Activated CD4-positive, alpha-beta T cell treated with anti-CD3 and anti-CD28 coated beads, Interleukin-2, amount 10 ng/mL, durations not matched to agents 24 days and 14 days (primary cell): ENCODE data around the gene MSX1. TPM values are rescaled to one million over a fixed set of nuclear protein-coding genes. Genes with fewer than 3 reads are reported as not detected.

Experiments
- DNase-seq: peaks from one replicate; pipeline ENCODE4 v3.0.0; 2022
- H3K27ac Mint-ChIP-seq: one replicate; pipeline ENCODE4 v1.8.0; 2022; ENCODE audit warnings: mild to moderate bottlenecking, mixed read lengths
- H3K27me3 Mint-ChIP-seq: one replicate; pipeline ENCODE4 v1.8.0; 2022; ENCODE audit warnings: mixed read lengths
- H3K36me3 Mint-ChIP-seq: one replicate; pipeline ENCODE4 v1.8.0; 2022; ENCODE audit warnings: low read depth, mild to moderate bottlenecking, mixed read lengths
- H3K4me1 Mint-ChIP-seq: one replicate; pipeline ENCODE4 v1.8.0; 2021; ENCODE audit warnings: mixed read lengths
- H3K4me3 Mint-ChIP-seq: one replicate; pipeline ENCODE4 v1.8.0; 2022; ENCODE audit warnings: mild to moderate bottlenecking, moderate library complexity, mixed read lengths
- H3K9me3 Mint-ChIP-seq: one replicate; pipeline ENCODE4 v1.8.0; 2021; ENCODE audit warnings: mixed read lengths
- intact Hi-C: fragments of 100-400 bp; cut with micrococcal nuclease; formaldehyde crosslinking; loops from one replicate; pipeline ENCODE4 v1.15.1; 2023
- total RNA-seq: library from RNA; stranded (reverse); gene quantifications from 2 replicates; pipeline ENCODE4 v1.2.3, GENCODE V29; 2022

Gene MSX1
- total RNA-seq, 1 donor from 2014 or later = not detected

DNA sequence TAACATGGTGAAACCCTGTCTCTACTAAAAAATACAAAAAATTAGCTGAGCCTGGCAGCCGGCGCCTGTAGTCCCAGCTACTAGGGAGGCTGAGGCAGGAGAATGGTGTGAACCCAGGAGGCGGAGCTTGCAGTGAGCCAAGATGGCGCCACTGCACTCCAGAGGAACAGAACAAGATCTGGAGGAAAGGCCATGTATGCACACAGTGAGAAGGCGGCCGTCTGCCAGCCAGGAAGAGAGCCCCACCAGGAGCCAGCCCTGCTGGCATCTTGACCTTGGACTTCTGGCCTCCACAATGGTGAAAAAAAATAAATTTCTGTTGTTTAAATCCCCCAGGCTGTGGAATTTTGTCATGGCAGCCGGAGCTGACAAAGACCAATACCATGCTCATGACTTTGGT is 28.2 kb upstream of the MSX1 start:
- intact Hi-C loops = no loop called here
- H3K27ac Mint-ChIP-seq = no peak overlapping the region

DNA sequence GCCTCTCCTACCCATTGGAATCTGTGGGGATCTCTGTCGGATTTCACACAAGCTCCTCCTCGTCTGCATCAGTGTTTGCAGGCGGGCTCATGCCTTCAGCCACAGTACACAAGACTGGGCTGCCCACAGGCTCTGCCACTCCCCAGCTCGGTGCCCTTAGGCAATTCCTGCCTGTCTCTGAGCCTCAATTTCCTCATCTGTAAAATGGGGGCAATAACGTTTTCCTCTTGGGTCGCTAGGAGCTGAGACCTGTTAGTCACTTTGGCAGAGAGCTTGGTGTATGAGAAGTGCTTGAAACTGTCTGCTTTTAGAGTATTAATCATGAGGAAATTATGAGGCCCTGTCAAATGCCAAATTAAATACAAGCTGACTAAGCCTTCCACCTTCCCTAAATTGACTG is 27.6 kb upstream of the MSX1 start:
- H3K4me3 Mint-ChIP-seq = no peak overlapping the region
- H3K27ac Mint-ChIP-seq = no peak overlapping the region
- H3K36me3 Mint-ChIP-seq = no peaks in the 10 kb centered on the region
- DNase-seq = no peak
- peaks cover 11% of the 10 kb centered on the region for H3K9me3 Mint-ChIP-seq
- no peaks in the 10 kb centered on the region for H3K27me3 Mint-ChIP-seq
- intact Hi-C loops = no loop called here
- H3K4me1 Mint-ChIP-seq = no peaks in the 10 kb centered on the region

More for the DNA sequence above, 28.2 kb upstream of the MSX1 start:
- no peaks in the 10 kb centered on the region for H3K36me3 Mint-ChIP-seq
- H3K4me1 Mint-ChIP-seq = no peaks in the 10 kb centered on the region
- no peak for DNase-seq
- H3K9me3 Mint-ChIP-seq = peaks cover 11% of the 10 kb centered on the region
- no peak overlapping the region for H3K4me3 Mint-ChIP-seq
- H3K27me3 Mint-ChIP-seq = no peaks in the 10 kb centered on the region

DNA sequence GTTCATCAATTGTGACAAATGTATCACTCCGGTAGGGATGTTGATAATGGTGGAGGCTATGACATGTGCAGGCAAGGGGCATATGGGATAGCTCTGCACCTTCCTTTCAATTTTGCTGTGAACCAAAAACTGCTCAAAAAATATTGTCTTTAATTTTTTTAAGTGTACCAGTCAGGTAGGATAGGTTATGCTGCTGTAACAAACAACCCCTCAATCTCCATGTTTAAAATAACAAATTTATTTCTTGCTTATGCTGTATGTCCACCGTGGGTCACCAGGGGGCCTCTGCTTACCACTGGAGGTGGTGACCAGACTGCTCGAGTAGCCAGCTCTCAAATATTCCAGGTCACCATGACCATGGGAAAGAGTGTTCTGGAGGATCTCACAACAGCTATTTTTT is 23.4 kb upstream of the MSX1 start:
- intact Hi-C loops = no loop called here
- no peak overlapping the region for H3K4me3 Mint-ChIP-seq

DNA sequence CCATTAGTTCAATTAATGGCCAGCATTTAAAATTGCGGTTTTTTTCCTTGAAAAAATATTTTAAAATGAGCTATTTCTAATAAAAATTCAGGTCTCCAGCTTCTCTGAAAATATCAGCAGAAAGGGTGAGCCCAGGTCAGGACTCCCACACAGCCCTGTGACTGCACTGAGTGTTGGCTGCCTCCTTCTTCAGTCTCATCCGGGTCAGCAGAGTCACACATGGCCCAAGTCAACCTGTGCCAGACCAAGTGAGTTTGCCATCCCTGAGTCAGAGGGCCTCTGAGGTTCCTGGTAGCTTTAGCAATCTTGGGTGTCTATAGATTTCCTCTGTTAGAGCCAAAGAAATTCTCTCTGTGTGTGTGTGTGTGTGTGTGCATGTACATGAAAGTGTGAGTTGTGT is 22.1 kb upstream of the MSX1 start:
- Mint-ChIP-seq H3K9me3 (peaks cover 11% of the 10 kb centered on the region), H3K4me3 (no peak overlapping the region), H3K4me1 (no peaks in the 10 kb centered on the region), H3K27ac (no peak overlapping the region), H3K36me3 (no peaks in the 10 kb centered on the region), H3K27me3 (peaks cover 2% of the 10 kb centered on the region)
- intact Hi-C loops = no loop called here
- no peak for DNase-seq

More for the DNA sequence above, 23.4 kb upstream of the MSX1 start:
- no peak for DNase-seq
- H3K27ac Mint-ChIP-seq = no peak overlapping the region
- H3K36me3 Mint-ChIP-seq = no peaks in the 10 kb centered on the region
- H3K9me3 Mint-ChIP-seq = peaks cover 11% of the 10 kb centered on the region
- H3K27me3 Mint-ChIP-seq = peaks cover 2% of the 10 kb centered on the region
- H3K4me1 Mint-ChIP-seq = no peaks in the 10 kb centered on the region

DNA sequence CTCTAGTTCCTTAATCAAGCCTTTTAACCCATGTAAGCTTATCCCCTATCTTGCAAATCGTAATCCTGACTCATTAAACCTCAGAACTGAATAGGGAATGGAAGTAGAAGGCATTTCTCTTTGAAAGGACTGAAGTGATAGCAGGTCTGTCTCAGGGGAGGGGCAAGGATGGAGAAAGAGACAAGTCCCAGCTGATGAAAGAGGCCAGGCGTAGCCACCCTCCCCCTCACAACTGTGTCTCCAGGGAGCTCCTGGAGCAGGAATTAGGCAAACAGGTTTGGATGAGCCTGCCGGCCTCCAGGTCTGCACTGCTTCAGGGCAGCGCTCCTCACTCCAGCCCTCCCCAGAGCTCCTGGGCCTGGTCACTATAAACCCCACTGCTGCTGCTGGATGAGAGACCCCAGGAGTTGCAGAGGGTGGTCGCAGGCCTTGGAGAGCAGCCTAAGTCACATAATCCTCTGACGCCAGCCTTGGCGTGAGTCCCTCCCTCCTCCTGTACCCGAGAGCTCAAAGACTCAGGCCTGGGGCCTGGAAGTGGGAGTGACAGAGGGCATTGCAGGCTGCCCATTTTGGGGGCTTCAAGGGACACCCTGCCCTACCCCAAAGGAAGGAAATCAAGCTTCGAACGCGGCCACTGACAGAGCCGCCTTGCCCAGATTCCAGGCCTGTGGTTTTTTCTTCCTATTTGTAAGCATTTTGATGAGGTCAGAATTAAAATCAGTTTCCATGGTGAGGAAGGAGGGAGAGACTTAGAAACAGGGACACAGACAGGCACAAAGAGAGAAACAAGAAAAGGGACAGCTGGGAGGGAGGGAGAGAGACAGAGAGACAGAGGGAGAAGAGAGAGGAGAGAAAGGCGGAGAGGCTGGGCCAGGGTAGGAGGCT is 21.2 kb upstream of the MSX1 start:
- Mint-ChIP-seq H3K27ac (no peak overlapping the region), H3K36me3 (no peaks in the 10 kb centered on the region), H3K4me1 (no peaks in the 10 kb centered on the region), H3K4me3 (no peak overlapping the region), H3K9me3 (peaks cover 11% of the 10 kb centered on the region), H3K27me3 (peaks cover 2% of the 10 kb centered on the region)
- intact Hi-C loops = no loop called here
- DNase-seq = no peak

DNA sequence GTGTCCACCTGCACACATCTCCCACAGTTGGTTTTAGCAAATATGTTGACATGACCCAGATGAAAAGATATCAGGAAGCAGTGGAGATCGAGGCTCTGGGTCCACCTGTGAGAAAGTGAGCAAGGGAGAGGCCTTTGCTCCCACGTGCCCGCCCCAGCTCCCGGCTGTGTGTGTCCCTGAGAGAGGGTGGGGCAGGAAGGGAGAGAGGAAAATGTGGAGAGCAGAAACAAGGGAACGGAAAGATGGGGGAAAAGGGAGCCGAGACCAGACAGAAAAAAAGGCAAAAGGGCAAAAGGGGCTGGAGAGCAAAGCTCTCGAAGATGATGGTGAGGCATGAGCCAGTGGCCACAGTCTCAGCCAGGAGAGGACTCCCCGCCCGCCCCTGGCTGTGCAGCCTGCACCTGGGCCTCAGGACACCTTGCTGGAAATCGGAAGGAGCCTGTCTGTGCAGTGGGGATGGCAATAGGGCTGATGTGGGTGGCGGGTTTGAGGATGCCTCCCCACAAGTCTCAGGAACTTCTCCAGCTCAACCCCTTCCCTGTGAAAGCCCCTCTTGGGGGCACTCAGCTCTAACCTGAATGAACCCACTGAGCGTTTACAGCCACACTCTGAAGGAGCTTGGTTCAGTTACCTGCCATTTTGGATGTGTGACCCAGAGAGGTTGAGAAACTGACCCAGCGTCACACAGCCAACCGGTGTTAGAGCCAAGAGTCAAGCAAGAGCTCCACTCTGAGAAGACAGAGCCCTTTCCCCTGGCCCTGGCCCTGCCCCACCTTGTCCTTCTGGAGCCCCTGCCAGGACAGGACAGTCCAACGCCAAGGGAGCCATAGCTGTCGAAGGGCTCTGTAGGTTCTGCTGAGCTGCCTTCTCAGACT is 20.3 kb upstream of the MSX1 start:
- Mint-ChIP-seq H3K4me1 (no peaks in the 10 kb centered on the region), H3K9me3 (peaks cover 4% of the 10 kb centered on the region), H3K36me3 (no peaks in the 10 kb centered on the region), H3K27ac (no peak overlapping the region), H3K4me3 (no peak overlapping the region), H3K27me3 (peaks cover 2% of the 10 kb centered on the region)
- intact Hi-C loops = no loop called here
- no peak for DNase-seq

DNA sequence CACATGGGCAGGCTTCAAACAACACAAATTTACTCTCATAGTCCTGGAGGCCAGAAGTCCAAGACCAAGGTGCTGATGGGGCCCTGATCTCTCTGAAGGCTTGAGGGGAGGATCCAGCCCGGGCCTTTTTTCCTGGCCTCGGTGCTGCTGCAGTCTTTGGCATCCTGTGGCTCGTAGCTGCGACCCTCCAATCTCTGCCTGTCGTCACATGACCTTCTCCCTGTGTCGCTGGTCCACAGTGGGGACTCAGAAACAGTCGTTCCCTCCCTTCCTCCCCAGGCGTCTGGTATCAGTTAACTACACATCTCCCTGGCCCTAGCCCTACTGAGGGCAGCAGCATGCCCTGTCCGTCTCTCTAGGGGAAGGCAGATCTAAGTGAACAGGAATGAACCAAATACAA is 19.1 kb upstream of the MSX1 start:
- Mint-ChIP-seq H3K4me3 (no peak overlapping the region), H3K4me1 (no peaks in the 10 kb centered on the region), H3K9me3 (peaks cover 1% of the 10 kb centered on the region), H3K27me3 (peaks cover 4% of the 10 kb centered on the region), H3K27ac (no peak overlapping the region), H3K36me3 (no peaks in the 10 kb centered on the region)
- intact Hi-C loops = no loop called here
- DNase-seq = no peak

DNA sequence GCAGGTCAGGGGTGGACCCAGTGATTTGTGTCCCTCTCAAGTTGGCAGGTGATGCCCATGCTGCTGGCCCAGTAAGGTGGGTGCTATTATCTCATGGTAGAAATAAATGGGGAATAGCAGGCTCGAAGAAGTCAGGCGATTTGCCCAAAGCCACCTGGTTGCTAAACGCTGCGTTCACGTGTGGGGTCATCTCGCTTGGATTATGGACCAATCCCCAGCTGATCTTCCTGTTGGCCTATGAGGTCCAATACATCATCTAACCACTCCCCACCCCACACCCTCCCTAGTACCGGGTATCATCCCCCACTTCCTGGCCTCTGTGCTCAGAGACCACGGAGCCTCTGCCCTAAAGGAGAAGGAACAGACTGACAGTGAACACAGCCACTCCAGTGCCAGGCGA is 18.3 kb upstream of the MSX1 start:
- intact Hi-C loops = no loop called here
- Mint-ChIP-seq H3K27ac (no peak overlapping the region), H3K4me1 (no peaks in the 10 kb centered on the region), H3K36me3 (no peaks in the 10 kb centered on the region), H3K27me3 (peaks cover 6% of the 10 kb centered on the region), H3K9me3 (no peaks in the 10 kb centered on the region), H3K4me3 (no peak overlapping the region)
- no peak for DNase-seq

DNA sequence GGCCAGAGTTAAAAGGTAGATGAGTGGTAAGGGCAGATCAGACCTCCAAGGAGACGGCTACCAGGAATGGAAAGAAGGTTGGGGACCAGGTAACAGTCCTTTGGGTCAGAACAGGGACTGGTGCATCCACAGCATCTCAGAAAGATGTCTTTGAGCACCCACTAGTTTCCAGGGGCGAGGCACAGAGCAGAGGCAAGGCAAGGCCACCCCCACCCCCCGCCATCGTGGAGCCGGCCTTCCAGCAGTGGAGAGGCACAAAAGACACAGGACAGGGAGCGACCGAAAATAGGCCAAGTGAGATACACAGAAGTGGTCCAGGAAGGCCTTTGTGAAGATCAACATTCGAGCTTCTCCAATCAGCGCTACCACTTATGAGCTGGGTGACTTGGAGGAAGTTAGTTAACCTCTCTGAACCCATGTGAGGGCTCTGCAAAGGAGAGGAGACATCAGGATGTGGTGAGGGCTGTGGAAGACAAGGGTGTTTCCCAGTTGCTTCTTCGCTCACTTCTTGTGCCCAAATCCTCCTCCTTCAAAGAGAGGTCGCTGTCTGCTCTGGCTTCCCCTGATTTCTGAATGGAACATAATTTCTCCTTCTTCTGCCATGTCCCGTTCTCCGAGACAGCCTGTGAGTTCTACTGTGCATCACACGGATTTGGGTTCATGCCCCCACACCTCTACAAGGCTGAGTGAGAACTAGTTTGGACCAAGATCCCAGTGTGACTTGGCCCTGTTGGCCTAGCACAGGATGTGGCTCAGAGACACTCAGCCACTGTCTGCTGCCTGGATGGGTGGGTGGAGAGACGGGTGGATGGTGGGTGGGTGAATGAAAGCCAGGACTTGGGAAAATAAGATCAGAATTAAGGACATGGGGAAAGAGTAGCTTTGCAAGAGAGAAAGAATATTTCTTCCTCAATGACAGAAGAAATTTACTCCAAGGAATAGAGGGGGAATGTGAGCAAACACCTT is 16.7 kb upstream of the MSX1 start:
- Mint-ChIP-seq H3K36me3 (no peaks in the 10 kb centered on the region), H3K27ac (no peak overlapping the region), H3K9me3 (no peaks in the 10 kb centered on the region), H3K4me3 (no peak overlapping the region), H3K4me1 (no peaks in the 10 kb centered on the region), H3K27me3 (peaks cover 6% of the 10 kb centered on the region)
- intact Hi-C loops = no loop called here
- DNase-seq = no peak

DNA sequence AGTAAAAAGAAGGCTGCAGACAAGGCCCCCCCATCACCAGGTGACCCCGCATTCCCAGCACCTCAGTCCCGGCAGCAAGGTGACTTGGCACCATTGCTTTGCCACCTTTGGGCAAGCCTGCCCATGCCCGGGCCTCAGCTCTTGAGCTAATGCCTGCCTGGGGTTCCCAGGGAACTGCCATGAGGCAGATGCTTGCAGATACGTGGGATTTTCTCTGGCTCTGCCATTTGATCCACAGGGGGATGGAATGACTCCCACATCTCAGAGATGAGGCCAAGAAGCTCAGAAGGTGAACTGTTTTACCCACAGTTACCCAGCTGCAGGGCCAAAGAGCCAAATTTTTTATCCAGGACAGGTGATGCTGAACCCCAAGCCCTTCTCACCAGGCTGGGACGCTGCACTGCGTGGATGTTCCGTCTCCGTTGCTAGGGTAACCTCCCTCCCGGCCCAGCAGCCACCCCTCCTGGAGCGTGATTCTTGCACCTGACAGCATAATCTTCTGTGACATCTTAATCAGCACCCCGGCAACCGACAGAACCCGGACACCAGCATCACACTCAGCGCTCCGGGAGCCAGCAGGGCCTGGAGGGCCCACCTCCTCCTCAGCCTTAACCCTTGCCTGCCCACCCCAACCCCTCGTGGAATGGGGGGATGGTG is 15.7 kb upstream of the MSX1 start:
- Mint-ChIP-seq H3K4me1 (no peaks in the 10 kb centered on the region), H3K4me3 (no peak overlapping the region), H3K27ac (no peak overlapping the region), H3K9me3 (no peaks in the 10 kb centered on the region), H3K27me3 (peaks cover 6% of the 10 kb centered on the region), H3K36me3 (no peaks in the 10 kb centered on the region)
- no peak for DNase-seq
- intact Hi-C loops = no loop called here

DNA sequence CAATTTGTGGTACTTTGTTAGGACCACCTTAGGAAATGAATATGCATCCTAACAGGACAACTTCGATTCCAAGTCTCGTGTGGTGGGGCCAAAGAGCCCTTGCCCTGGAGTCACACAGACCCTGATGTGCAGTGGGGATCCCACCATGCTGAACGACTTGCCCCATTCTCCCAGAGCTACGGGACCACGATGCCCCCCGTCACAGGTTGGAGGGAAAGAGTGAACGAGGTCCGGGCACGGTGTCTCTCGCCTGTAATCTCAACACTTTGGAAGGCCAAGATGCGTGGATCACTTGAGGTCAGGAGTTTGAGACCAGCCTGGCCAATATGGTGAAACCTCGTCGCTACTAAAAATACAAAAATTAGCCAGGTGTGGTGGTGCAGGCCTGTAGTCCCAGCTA is 14.4 kb upstream of the MSX1 start:
- H3K4me3 Mint-ChIP-seq = no peak overlapping the region
- H3K27me3 Mint-ChIP-seq = peaks cover 6% of the 10 kb centered on the region
- no peaks in the 10 kb centered on the region for H3K9me3 Mint-ChIP-seq
- no peaks in the 10 kb centered on the region for H3K4me1 Mint-ChIP-seq
- intact Hi-C loops = no loop called here
- no peaks in the 10 kb centered on the region for H3K36me3 Mint-ChIP-seq
- H3K27ac Mint-ChIP-seq = no peak overlapping the region
- no peak for DNase-seq

DNA sequence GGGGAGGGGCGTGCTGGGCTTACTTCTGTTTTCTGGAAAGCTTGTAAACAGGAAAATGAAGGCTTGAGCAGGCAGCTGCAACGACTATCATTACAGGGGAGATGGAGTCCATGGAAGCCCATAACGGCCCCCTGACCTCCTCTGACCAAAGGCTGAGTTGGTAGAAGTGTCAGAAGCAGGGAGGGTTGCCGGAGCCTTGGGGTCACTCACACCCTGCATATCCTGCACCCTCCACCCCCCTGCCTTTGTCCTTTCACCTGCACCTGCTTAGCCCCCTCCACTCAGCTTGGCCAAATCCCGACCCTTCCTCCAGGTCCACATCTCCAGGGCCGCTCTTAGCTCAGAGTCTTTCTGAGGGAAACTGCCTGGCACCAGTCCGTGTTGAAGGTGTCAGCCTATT is 12.5 kb upstream of the MSX1 start:
- no peak overlapping the region for H3K4me3 Mint-ChIP-seq
- DNase-seq = no peak
- peaks cover 6% of the 10 kb centered on the region for H3K27me3 Mint-ChIP-seq
- H3K4me1 Mint-ChIP-seq = no peaks in the 10 kb centered on the region
- no peaks in the 10 kb centered on the region for H3K36me3 Mint-ChIP-seq
- intact Hi-C loops = no loop called here
- no peak overlapping the region for H3K27ac Mint-ChIP-seq
- H3K9me3 Mint-ChIP-seq = no peaks in the 10 kb centered on the region

DNA sequence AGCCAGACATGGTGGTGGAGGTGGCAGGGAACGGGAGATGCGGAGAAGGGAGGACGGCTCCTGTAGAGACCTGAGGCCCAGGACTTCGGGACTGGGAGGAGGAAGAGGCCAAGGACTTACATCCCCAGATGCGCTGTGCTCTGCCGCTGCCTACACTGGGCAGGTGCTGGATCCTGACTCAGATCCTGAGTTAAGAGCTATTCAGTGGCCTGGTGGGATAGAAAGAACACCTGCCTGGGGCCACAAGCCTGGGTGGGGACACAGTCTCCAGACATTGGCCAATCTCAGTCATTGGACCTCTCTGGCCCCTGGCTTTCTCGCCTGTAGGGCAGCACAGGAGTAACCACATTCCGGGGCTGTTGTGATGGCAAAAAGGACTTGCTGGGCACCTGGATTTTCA is 10.9 kb upstream of the MSX1 start:
- peaks cover 8% of the 10 kb centered on the region for H3K4me1 Mint-ChIP-seq
- intact Hi-C loops = no loop called here
- DNase-seq = no peak
- H3K9me3 Mint-ChIP-seq = no peaks in the 10 kb centered on the region
- H3K27me3 Mint-ChIP-seq = peaks cover 20% of the 10 kb centered on the region
- H3K4me3 Mint-ChIP-seq = no peak overlapping the region
- H3K36me3 Mint-ChIP-seq = peaks cover 3% of the 10 kb centered on the region
- H3K27ac Mint-ChIP-seq = no peak overlapping the region
